ENCODE measurements around the gene PPIAL4G. TPM values are rescaled to one million over a fixed set of nuclear protein-coding genes. Genes with fewer than 3 reads are reported as not detected.
"Not testable (repeated sequence)": the region's sequence is repeated elsewhere in the genome, so short reads cannot be mapped to it uniquely, and the experiment has no call there.

Gene PPIAL4G
- total RNA-seq, 4 donors from 2014 or later = not detected

- WGBS, 2 donors = 0 to 1% methylated on average over 7 to 11 of the region's 11 CpGs
- intact Hi-C loops (cut with DNase I; ENCODE audit: low total_unique reads); H3K4me3 ChIP-seq (ENCODE audit: low read depth, poor library complexity, severe bottlenecking); DNase-seq (ENCODE audit: low spot score in 2 of 2): not testable (repeated sequence)
Observed at GRCh38 chr1:148458398-148458797, 24.7 kb downstream of the PPIAL4G start.

GRCh38 chr1:148452845-148453244 is 30.3 kb downstream of the PPIAL4G start:
- DNase-seq (ENCODE audit: low spot score in 2 of 2); H3K4me3 ChIP-seq (ENCODE audit: low read depth, poor library complexity, severe bottlenecking); intact Hi-C loops (cut with DNase I; ENCODE audit: low total_unique reads): not testable (repeated sequence)
- WGBS, 2 donors = 74 to 77% methylated on average over 2 of the region's 2 CpGs

- 94 to 95% methylated on average over 5 of the region's 5 CpGs for WGBS, 2 donors
- H3K4me3 ChIP-seq (ENCODE audit: low read depth, poor library complexity, severe bottlenecking); intact Hi-C loops (cut with DNase I; ENCODE audit: low total_unique reads); DNase-seq (ENCODE audit: low spot score in 2 of 2): not testable (repeated sequence)
Observed at GRCh38 chr1:148439654-148440325, 43.3 kb downstream of the PPIAL4G start.

- 88 to 92% methylated on average over 4 of the region's 4 CpGs for WGBS, 2 donors
- no peak for DNase-seq (ENCODE audit: low spot score in 2 of 2)
- H3K4me3 ChIP-seq (ENCODE audit: low read depth, poor library complexity, severe bottlenecking) = no peak overlapping the region
- intact Hi-C loops (cut with DNase I; ENCODE audit: low total_unique reads) = no loop called here
- no peak for TF ChIP-seq CTCF (IDR thresholded peaks at IDR 0.05)
- no peak for TF ChIP-seq POLR2A (IDR thresholded peaks at IDR 0.05)
Observed at GRCh38 chr1:148435406-148435805, 47.7 kb downstream of the PPIAL4G start.

GRCh38 chr1:148434832-148435231 is 48.3 kb downstream of the PPIAL4G start:
- TF ChIP-seq CTCF (IDR thresholded peaks at IDR 0.05) (no peak), POLR2A (IDR thresholded peaks at IDR 0.05) (no peak)
- no peak for DNase-seq (ENCODE audit: low spot score in 2 of 2)
- 93 to 96% methylated on average over 10 to 18 of the region's 28 CpGs for WGBS, 2 donors
- no peak overlapping the region for H3K4me3 ChIP-seq (ENCODE audit: low read depth, poor library complexity, severe bottlenecking)
- intact Hi-C loops (cut with DNase I; ENCODE audit: low total_unique reads) = no loop called here

- peak in 1 of 2 donors; percentile 34 for DNase-seq (ENCODE audit: low spot score in 2 of 2)
- 48 to 57% methylated on average over 1 of the region's 1 CpG for whole genome bisulfite sequencing, 2 donors
- intact Hi-C loops (cut with DNase I; ENCODE audit: low total_unique reads); H3K4me3 ChIP-seq (ENCODE audit: low read depth, poor library complexity, severe bottlenecking): not testable (repeated sequence)
Observed at GRCh38 chr1:148432916-148433317, 50.2 kb downstream of the PPIAL4G start.

Other genes starting within 250 kb of the PPIAL4G start
- gene NBPF14, start 112.7 kb upstream of the PPIAL4G start, total RNA-seq = 10 to 100 TPM; 33.3 to 65.5 (median 46.5) TPM